ENCODE data around the gene OLIG2. TPM values are rescaled to one million over a fixed set of nuclear protein-coding genes. Genes with fewer than 3 reads are reported as not detected.

Gene OLIG2
- total RNA-seq, 1 donor from 2014 or later, result not detected

- Histone ChIP-seq H3K27me3 (no peaks in the 10 kb centered on the region), H3K4me1 (peaks cover 22% of the 10 kb centered on the region), H3K27ac (no peak overlapping the region), H3K9me3 (no peaks in the 10 kb centered on the region), H3K4me3 (no peak overlapping the region), H3K36me3 (no peaks in the 10 kb centered on the region)
- intact Hi-C loops (cut with DNase I), result no loop called here
- DNase-seq (ENCODE audit: extremely low spot score in 2 of 2), result peak in 1 of 2 donors; percentile 90
- no peak for TF ChIP-seq POLR2A (IDR thresholded peaks at IDR 0.05)
- no peak for TF ChIP-seq CTCF (IDR thresholded peaks at IDR 0.05)
- TF ChIP-seq POLR2AphosphoS5 (IDR thresholded peaks at IDR 0.05; ENCODE audit: insufficient read depth in 1 of 2, low read depth in 1 of 2), result no peak
Observed at GRCh38 chr21:33075596-33076195, 50.0 kb downstream of the OLIG2 start.

GRCh38 chr21:33076600-33077329, 51.0 kb downstream of the OLIG2 start:
- intact Hi-C loops (cut with DNase I), result no loop called here
- DNase-seq (ENCODE audit: extremely low spot score in 2 of 2), result no peak
- H3K36me3 ChIP-seq, result no peaks in the 10 kb centered on the region
- no peak for TF ChIP-seq CTCF (IDR thresholded peaks at IDR 0.05)
- no peak for TF ChIP-seq POLR2AphosphoS5 (IDR thresholded peaks at IDR 0.05; ENCODE audit: insufficient read depth in 1 of 2, low read depth in 1 of 2)
- no peak for TF ChIP-seq POLR2A (IDR thresholded peaks at IDR 0.05)
- H3K9me3 ChIP-seq, result no peaks in the 10 kb centered on the region
- peaks cover 13% of the 10 kb centered on the region for H3K4me1 ChIP-seq
- H3K4me3 ChIP-seq, result no peak overlapping the region
- H3K27ac ChIP-seq, result no peak overlapping the region
- no peaks in the 10 kb centered on the region for H3K27me3 ChIP-seq

Other genes with a start within 250 kb of the OLIG2 start
- gene OLIG1, start 44.2 kb downstream of the OLIG2 start, total RNA-seq, result not detected
- 9.3 TPM for gene IFNAR2, start 204.0 kb downstream of the OLIG2 start, total RNA-seq
- 31.7 TPM for gene IL10RB, start 240.4 kb downstream of the OLIG2 start, total RNA-seq

All from vagina (tissue), 2 donors.